Measurements from ENCODE around the gene SLC2A6.

- TF ChIP-seq POLR2A (IDR thresholded peaks at IDR 0.05) (no peak), CTCF (IDR thresholded peaks at IDR 0.05) (no peak), POLR2AphosphoS5 (IDR thresholded peaks at IDR 0.05) (no peak), EP300 (IDR thresholded peaks at IDR 0.05) (no peak)
Observed at GRCh38 chr9:133429214-133429613, 49.7 kb downstream of the SLC2A6 start.
